HUES48 (cell line): ENCODE data around the gene MICAL3.

Experiments
- H3K27ac ChIP-seq: one replicate; pipeline ENCODE4 v1.7.0; 2013; ENCODE audit warnings: low read depth, low read length, inconsistent platforms
- H3K27me3 ChIP-seq: 2 replicates; pipeline ENCODE4 v1.6.1; 2013; ENCODE audit warnings: mild to moderate bottlenecking, low read length; ENCODE audit not compliant: control insufficient read depth, insufficient read depth
- H3K36me3 ChIP-seq: 2 replicates; pipeline ENCODE4 v1.6.1; 2013; ENCODE audit warnings: low read length; ENCODE audit not compliant: control insufficient read depth, insufficient read depth
- H3K4me1 ChIP-seq: 2 replicates; pipeline ENCODE4 v1.6.1; 2013; ENCODE audit warnings: mild to moderate bottlenecking, low read length; ENCODE audit not compliant: control insufficient read depth, insufficient read depth
- H3K4me3 ChIP-seq: 2 replicates; pipeline ENCODE4 v1.5.1; 2013; ENCODE audit warnings: mild to moderate bottlenecking, low read depth, low read length
- H3K9ac ChIP-seq: 2 replicates; pipeline ENCODE4 v1.6.1; 2013; ENCODE audit warnings: mild to moderate bottlenecking, low read depth, low read length, moderate library complexity
- H3K9me3 ChIP-seq: 2 replicates; pipeline ENCODE4 v1.6.1; 2013; ENCODE audit warnings: low read length; ENCODE audit not compliant: control insufficient read depth, insufficient read depth

MICAL3 gene

GRCh38 chr22:17830043-17830961, 194.1 kb downstream of the MICAL3 start:
- Histone ChIP-seq H3K27me3 (no peaks in the 10 kb centered on the region), H3K4me1 (no peaks in the 10 kb centered on the region), H3K9me3 (no peaks in the 10 kb centered on the region), H3K36me3 (peaks cover 6% of the 10 kb centered on the region; the same call in 1 of the 2 replicates), H3K9ac (no peak overlapping the region), H3K4me3 (no peak overlapping the region), H3K27ac (no peak overlapping the region)

- Histone ChIP-seq H3K9me3 (no peaks in the 10 kb centered on the region), H3K4me1 (no peaks in the 10 kb centered on the region), H3K4me3 (no peak overlapping the region), H3K9ac (no peak overlapping the region), H3K36me3 (peaks cover 6% of the 10 kb centered on the region; the same call in 1 of the 2 replicates), H3K27me3 (no peaks in the 10 kb centered on the region), H3K27ac (no peak overlapping the region)
Observed at GRCh38 chr22:17829695-17830042, 194.7 kb downstream of the MICAL3 start.

GRCh38 chr22:17828502-17829080, 195.8 kb downstream of the MICAL3 start:
- Histone ChIP-seq H3K9me3 (no peaks in the 10 kb centered on the region), H3K9ac (no peak overlapping the region), H3K4me1 (no peaks in the 10 kb centered on the region), H3K36me3 (peaks cover 6% of the 10 kb centered on the region; the same call in 1 of the 2 replicates), H3K27ac (no peak overlapping the region), H3K4me3 (no peak overlapping the region), H3K27me3 (no peaks in the 10 kb centered on the region)

- H3K27ac ChIP-seq, result no peak overlapping the region
- H3K9ac ChIP-seq, result no peak overlapping the region
- H3K4me1 ChIP-seq, result no peaks in the 10 kb centered on the region
- no peaks in the 10 kb centered on the region for H3K27me3 ChIP-seq
- peaks cover 6% of the 10 kb centered on the region; the same call in 1 of the 2 replicates for H3K36me3 ChIP-seq
- no peaks in the 10 kb centered on the region for H3K9me3 ChIP-seq
- no peak overlapping the region for H3K4me3 ChIP-seq
Observed at GRCh38 chr22:17827466-17827865, 196.9 kb downstream of the MICAL3 start.

- no peak overlapping the region for H3K9ac ChIP-seq
- H3K9me3 ChIP-seq, result no peaks in the 10 kb centered on the region
- H3K36me3 ChIP-seq, result peaks cover 2% of the 10 kb centered on the region; the same call in 1 of the 2 replicates
- H3K4me1 ChIP-seq, result no peaks in the 10 kb centered on the region
- H3K4me3 ChIP-seq, result no peak overlapping the region
- H3K27me3 ChIP-seq, result no peaks in the 10 kb centered on the region
- H3K27ac ChIP-seq, result no peak overlapping the region
Observed at GRCh38 chr22:17825876-17826550, 198.3 kb downstream of the MICAL3 start.

GRCh38 chr22:17824457-17824856, 199.9 kb downstream of the MICAL3 start:
- no peak overlapping the region for H3K9ac ChIP-seq
- no peaks in the 10 kb centered on the region for H3K4me1 ChIP-seq
- H3K9me3 ChIP-seq, result no peaks in the 10 kb centered on the region
- no peak overlapping the region for H3K27ac ChIP-seq
- H3K27me3 ChIP-seq, result no peaks in the 10 kb centered on the region
- no peak overlapping the region for H3K4me3 ChIP-seq
- peaks cover 3% of the 10 kb centered on the region; the same call in 1 of the 2 replicates for H3K36me3 ChIP-seq

- Histone ChIP-seq H3K4me3 (no peak overlapping the region), H3K9me3 (no peaks in the 10 kb centered on the region), H3K27ac (no peak overlapping the region), H3K4me1 (no peaks in the 10 kb centered on the region), H3K9ac (no peak overlapping the region), H3K27me3 (no peaks in the 10 kb centered on the region), H3K36me3 (peaks cover 3% of the 10 kb centered on the region; the same call in 1 of the 2 replicates)
Observed at GRCh38 chr22:17823964-17824363, 200.4 kb downstream of the MICAL3 start.

- Histone ChIP-seq H3K4me1 (no peaks in the 10 kb centered on the region), H3K4me3 (no peak overlapping the region), H3K27me3 (no peaks in the 10 kb centered on the region), H3K9me3 (no peaks in the 10 kb centered on the region), H3K9ac (no peak overlapping the region), H3K36me3 (peaks cover 3% of the 10 kb centered on the region; the same call in 1 of the 2 replicates), H3K27ac (no peak overlapping the region)
Observed at GRCh38 chr22:17823226-17823625, 201.1 kb downstream of the MICAL3 start.

GRCh38 chr22:17822087-17822486, 202.3 kb downstream of the MICAL3 start:
- H3K9ac ChIP-seq, result no peak overlapping the region
- no peaks in the 10 kb centered on the region for H3K27me3 ChIP-seq
- no peaks in the 10 kb centered on the region for H3K4me1 ChIP-seq
- peaks cover 3% of the 10 kb centered on the region; the same call in 1 of the 2 replicates for H3K36me3 ChIP-seq
- H3K27ac ChIP-seq, result no peak overlapping the region
- H3K4me3 ChIP-seq, result no peak overlapping the region
- H3K9me3 ChIP-seq, result no peaks in the 10 kb centered on the region

GRCh38 chr22:17820879-17821439, 203.4 kb downstream of the MICAL3 start:
- H3K36me3 ChIP-seq, result peaks cover 9% of the 10 kb centered on the region; the same call in 1 of the 2 replicates
- H3K27me3 ChIP-seq, result no peaks in the 10 kb centered on the region

More at GRCh38 chr22:17820879-17821439, 203.4 kb downstream of the MICAL3 start:
- Histone ChIP-seq H3K4me3 (no peak overlapping the region), H3K27ac (no peak overlapping the region), H3K9ac (no peak overlapping the region), H3K9me3 (no peaks in the 10 kb centered on the region), H3K4me1 (no peaks in the 10 kb centered on the region)
